HepG2 (cell line): ENCODE data around the gene HLCS.

ENCODE experiments used
- CEBPG ChIP-seq: IDR thresholded peaks from 2 replicates; pipeline ENCODE4 v1.6.1; 2016
- EZH2 ChIP-seq: conservative IDR thresholded peaks from 2 replicates; pipeline ENCODE4 v1.6.1; 2012; ENCODE audit warnings: mild to moderate bottlenecking, low read depth, low read length, moderate library complexity
- PHF21A ChIP-seq: sonication (generic); formaldehyde crosslinking; IDR thresholded peaks from 2 replicates; pipeline ENCODE4 v1.5.0; 2020; ENCODE audit warnings: mild to moderate bottlenecking, missing genetic modification reagents
- REPIN1 ChIP-seq: sonication (generic); formaldehyde crosslinking; IDR thresholded peaks from 2 replicates; pipeline ENCODE4 v1.8.0; 2022; ENCODE audit warnings: missing genetic modification reagents, low read depth, mild to moderate bottlenecking, borderline replicate concordance
- SP140L ChIP-seq: sonication (generic); formaldehyde crosslinking; IDR thresholded peaks from 2 replicates; pipeline ENCODE4 v1.4.0; 2020; ENCODE audit warnings: missing genetic modification reagents, borderline replicate concordance
- TCF12 ChIP-seq, 2 experiments: fragments of 450-650 bp in 1 of 2; sonication (generic) in 1 of 2; formaldehyde crosslinking in 1 of 2; IDR thresholded peaks; 2 replicates each; pipeline versions ENCODE4 v1.6.1 to v1.8.0; 2017 to 2022; ENCODE audit warnings: antibody characterized with exemption in 1 of 2, mild to moderate bottlenecking in 1 of 2, missing genetic modification reagents in 1 of 2, moderate library complexity in 1 of 2
- XRCC5 ChIP-seq: fragments of 200-400 bp; formaldehyde crosslinking; optimal IDR thresholded peaks from 2 replicates; pipeline ENCODE3; 2017; ENCODE audit warnings: mild to moderate bottlenecking, low read length
- ZNF274 ChIP-seq: sonication (generic); formaldehyde crosslinking; IDR thresholded peaks from 2 replicates; pipeline ENCODE4 v1.5.1; 2020; ENCODE audit warnings: mild to moderate bottlenecking, missing genetic modification reagents
- ZNF501 ChIP-seq: sonication (generic); formaldehyde crosslinking; IDR thresholded peaks from 2 replicates; pipeline ENCODE4 v1.5.1; 2020; ENCODE audit warnings: mild to moderate bottlenecking, moderate library complexity, missing genetic modification reagents
- ZNF615 ChIP-seq: sonication (generic); formaldehyde crosslinking; IDR thresholded peaks from 2 replicates; pipeline ENCODE4 v1.5.0; 2020; ENCODE audit warnings: mild to moderate bottlenecking, missing genetic modification reagents, borderline replicate concordance
- ZSCAN30 ChIP-seq: sonication (generic); formaldehyde crosslinking; IDR thresholded peaks from 2 replicates; pipeline ENCODE4 v1.5.0; 2020; ENCODE audit warnings: mild to moderate bottlenecking, missing genetic modification reagents
- TF ChIP-seq, protein P1 (sequence below): sonication (generic); formaldehyde crosslinking; IDR thresholded peaks from 2 replicates; pipeline ENCODE4 v1.8.1; 2023; ENCODE audit warnings: mild to moderate bottlenecking, inconsistent platforms, moderate library complexity, missing genetic modification reagents, borderline replicate concordance
- TF ChIP-seq, protein P2 (sequence below): sonication (generic); formaldehyde crosslinking; IDR thresholded peaks from 2 replicates; pipeline ENCODE4 v1.5.0; 2020; ENCODE audit warnings: mild to moderate bottlenecking, missing genetic modification reagents, moderate library complexity
- TF ChIP-seq, protein P3 (sequence below): sonication (generic); formaldehyde crosslinking; IDR thresholded peaks from 2 replicates; pipeline ENCODE4 v1.8.0; 2022; ENCODE audit warnings: low read depth, missing genetic modification reagents

DNA sequence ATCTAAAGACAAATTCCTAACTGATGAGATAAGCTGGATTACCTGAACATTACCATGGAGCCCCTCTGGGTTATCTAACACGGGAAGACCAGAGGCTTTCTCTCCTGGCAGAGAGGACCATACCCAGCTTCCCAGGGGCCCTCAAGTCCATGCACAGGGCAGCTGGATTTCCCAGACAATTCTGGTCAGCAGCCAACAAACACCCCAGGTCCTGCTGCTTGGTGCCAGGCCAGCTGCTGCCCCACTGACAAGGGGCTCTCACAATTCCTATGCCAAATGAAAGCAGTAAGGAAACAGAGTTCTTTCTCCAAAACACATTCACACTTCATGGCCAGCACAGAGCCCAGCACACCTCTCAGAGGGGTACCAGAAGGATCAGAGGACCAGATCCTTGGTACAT, 114.2 kb downstream of the HLCS start:
- TF ChIP-seq ZNF274 (CRISPR knock-in tag) (no peak), SP140L (no peak), ZNF615 (CRISPR knock-in tag) (no peak), EZH2 (no peak), ZNF501 (CRISPR knock-in tag) (no peak), XRCC5 (no peak), REPIN1 (CRISPR knock-in tag) (no peak), PHF21A (CRISPR knock-in tag) (no peak), CEBPG (CRISPR knock-in tag) (no peak), TCF12 (IDR thresholded peaks at IDR 0.05) (no peak), TCF12 (CRISPR knock-in tag; IDR thresholded peaks at IDR 0.05) (no peak), ZSCAN30 (CRISPR knock-in tag) (no peak)
- TF ChIP-seq, protein P1, sequence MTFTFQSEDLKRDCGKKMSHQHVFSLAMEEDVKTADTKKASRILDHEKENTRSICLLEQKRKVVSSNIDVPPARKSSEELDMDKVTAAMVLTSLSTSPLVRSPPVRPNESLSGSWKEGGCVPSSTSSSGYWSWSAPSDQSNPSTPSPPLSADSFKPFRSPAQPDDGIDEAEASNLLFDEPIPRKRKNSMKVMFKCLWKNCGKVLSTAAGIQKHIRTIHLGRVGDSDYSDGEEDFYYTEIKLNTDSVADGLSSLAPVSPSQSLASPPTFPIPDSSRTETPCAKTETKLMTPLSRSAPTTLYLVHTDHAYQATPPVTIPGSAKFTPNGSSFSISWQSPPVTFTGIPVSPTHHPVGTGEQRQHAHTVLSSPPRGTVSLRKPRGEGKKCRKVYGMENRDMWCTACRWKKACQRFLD (CRISPR knock-in tag): no peak
- TF ChIP-seq, protein P2, sequence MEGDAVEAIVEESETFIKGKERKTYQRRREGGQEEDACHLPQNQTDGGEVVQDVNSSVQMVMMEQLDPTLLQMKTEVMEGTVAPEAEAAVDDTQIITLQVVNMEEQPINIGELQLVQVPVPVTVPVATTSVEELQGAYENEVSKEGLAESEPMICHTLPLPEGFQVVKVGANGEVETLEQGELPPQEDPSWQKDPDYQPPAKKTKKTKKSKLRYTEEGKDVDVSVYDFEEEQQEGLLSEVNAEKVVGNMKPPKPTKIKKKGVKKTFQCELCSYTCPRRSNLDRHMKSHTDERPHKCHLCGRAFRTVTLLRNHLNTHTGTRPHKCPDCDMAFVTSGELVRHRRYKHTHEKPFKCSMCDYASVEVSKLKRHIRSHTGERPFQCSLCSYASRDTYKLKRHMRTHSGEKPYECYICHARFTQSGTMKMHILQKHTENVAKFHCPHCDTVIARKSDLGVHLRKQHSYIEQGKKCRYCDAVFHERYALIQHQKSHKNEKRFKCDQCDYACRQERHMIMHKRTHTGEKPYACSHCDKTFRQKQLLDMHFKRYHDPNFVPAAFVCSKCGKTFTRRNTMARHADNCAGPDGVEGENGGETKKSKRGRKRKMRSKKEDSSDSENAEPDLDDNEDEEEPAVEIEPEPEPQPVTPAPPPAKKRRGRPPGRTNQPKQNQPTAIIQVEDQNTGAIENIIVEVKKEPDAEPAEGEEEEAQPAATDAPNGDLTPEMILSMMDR (CRISPR knock-in tag): no peak
- TF ChIP-seq, protein P3, sequence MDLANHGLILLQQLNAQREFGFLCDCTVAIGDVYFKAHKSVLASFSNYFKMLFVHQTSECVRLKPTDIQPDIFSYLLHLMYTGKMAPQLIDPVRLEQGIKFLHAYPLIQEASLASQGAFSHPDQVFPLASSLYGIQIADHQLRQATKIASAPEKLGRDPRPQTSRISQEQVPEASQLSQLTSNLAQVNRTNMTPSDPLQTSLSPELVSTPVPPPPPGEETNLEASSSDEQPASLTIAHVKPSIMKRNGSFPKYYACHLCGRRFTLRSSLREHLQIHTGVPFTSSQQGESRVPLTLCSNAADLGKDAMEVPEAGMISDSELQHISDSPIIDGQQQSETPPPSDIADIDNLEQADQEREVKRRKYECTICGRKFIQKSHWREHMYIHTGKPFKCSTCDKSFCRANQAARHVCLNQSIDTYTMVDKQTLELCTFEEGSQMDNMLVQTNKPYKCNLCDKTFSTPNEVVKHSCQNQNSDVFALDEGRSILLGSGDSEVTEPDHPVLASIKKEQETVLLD (CRISPR knock-in tag): no peak
